Neural cell (in vitro differentiated cells): ENCODE results near the gene TEX19.
"Not testable (repeated sequence)": the region's sequence is repeated elsewhere in the genome, so short reads cannot be mapped to it uniquely, and the experiment has no call there.

ENCODE experiments used
- CTCF ChIP-seq: fragments of 450-650 bp; IDR thresholded peaks from 2 replicates; pipeline ENCODE4 v1.5.1; 2014; ENCODE audit warnings: antibody characterized with exemption, mild to moderate bottlenecking, moderate library complexity; ENCODE audit not compliant: poor library complexity, severe bottlenecking
- RAD21 ChIP-seq: fragments of 450-650 bp; conservative IDR thresholded peaks from 2 replicates; pipeline ENCODE4 v1.6.1; 2014; ENCODE audit warnings: antibody characterized with exemption, mild to moderate bottlenecking, moderate library complexity
- SMC3 ChIP-seq: fragments of 450-650 bp; conservative IDR thresholded peaks from 2 replicates; pipeline ENCODE4 v1.6.1; 2014; ENCODE audit warnings: antibody characterized with exemption, mild to moderate bottlenecking, moderate library complexity; ENCODE audit not compliant: poor library complexity
- TF ChIP-seq, protein P1 (sequence below): IDR thresholded peaks from 2 replicates; pipeline ENCODE4 v1.6.1; 2012; ENCODE audit warnings: borderline replicate concordance

- TF ChIP-seq RAD21, CTCF, SMC3: not testable (repeated sequence)
- TF ChIP-seq, protein P1, sequence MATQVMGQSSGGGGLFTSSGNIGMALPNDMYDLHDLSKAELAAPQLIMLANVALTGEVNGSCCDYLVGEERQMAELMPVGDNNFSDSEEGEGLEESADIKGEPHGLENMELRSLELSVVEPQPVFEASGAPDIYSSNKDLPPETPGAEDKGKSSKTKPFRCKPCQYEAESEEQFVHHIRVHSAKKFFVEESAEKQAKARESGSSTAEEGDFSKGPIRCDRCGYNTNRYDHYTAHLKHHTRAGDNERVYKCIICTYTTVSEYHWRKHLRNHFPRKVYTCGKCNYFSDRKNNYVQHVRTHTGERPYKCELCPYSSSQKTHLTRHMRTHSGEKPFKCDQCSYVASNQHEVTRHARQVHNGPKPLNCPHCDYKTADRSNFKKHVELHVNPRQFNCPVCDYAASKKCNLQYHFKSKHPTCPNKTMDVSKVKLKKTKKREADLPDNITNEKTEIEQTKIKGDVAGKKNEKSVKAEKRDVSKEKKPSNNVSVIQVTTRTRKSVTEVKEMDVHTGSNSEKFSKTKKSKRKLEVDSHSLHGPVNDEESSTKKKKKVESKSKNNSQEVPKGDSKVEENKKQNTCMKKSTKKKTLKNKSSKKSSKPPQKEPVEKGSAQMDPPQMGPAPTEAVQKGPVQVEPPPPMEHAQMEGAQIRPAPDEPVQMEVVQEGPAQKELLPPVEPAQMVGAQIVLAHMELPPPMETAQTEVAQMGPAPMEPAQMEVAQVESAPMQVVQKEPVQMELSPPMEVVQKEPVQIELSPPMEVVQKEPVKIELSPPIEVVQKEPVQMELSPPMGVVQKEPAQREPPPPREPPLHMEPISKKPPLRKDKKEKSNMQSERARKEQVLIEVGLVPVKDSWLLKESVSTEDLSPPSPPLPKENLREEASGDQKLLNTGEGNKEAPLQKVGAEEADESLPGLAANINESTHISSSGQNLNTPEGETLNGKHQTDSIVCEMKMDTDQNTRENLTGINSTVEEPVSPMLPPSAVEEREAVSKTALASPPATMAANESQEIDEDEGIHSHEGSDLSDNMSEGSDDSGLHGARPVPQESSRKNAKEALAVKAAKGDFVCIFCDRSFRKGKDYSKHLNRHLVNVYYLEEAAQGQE = not testable (repeated sequence)
These were observed 516 bp downstream of the TEX19 start for GRCh38 chr17:82359451-82360074.
